Measurements from ENCODE around the gene SNRPE.

DNA sequence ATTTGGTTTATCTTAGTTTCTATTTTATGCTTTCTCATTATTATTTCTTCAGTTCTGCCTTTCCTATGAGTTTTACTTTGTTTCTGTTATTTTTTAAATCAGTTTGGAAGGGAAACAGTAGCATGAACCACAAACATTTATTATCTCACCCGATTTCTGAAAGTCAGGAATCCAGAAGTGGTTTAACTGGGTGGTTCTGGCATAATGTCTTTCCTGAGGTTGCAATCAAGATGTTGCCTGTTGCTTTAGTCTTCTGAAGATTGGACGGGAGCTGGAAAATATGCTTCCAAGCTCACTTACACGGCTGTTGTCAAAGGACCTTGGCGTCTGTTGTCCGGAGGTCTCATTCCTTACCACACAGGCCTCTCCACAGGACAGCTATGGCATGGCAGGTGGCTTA, 50.4 kb downstream of the SNRPE start:
- TF ChIP-seq, protein P1, sequence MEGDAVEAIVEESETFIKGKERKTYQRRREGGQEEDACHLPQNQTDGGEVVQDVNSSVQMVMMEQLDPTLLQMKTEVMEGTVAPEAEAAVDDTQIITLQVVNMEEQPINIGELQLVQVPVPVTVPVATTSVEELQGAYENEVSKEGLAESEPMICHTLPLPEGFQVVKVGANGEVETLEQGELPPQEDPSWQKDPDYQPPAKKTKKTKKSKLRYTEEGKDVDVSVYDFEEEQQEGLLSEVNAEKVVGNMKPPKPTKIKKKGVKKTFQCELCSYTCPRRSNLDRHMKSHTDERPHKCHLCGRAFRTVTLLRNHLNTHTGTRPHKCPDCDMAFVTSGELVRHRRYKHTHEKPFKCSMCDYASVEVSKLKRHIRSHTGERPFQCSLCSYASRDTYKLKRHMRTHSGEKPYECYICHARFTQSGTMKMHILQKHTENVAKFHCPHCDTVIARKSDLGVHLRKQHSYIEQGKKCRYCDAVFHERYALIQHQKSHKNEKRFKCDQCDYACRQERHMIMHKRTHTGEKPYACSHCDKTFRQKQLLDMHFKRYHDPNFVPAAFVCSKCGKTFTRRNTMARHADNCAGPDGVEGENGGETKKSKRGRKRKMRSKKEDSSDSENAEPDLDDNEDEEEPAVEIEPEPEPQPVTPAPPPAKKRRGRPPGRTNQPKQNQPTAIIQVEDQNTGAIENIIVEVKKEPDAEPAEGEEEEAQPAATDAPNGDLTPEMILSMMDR (IDR thresholded peaks at IDR 0.05; ENCODE audit: insufficient read depth, low read length), result no peak
- no peak for TF ChIP-seq POLR2AphosphoS5 (IDR thresholded peaks at IDR 0.05; ENCODE audit: low read depth)
